OCI-LY1 (cell line): ENCODE results near the gene PIK3C2G.

ENCODE experiments used
- H2AFZ ChIP-seq: fragments of 200-600 bp; sonication (generic), shearing (Covaris generic); 2 replicates; pipeline ENCODE4 v1.6.0; 2014; ENCODE audit warnings: antibody characterized with exemption, mild to moderate bottlenecking, low read length
- H3F3A ChIP-seq: fragments of 200-600 bp; sonication (generic), shearing (Covaris generic); 2 replicates; pipeline ENCODE4 v1.6.0; 2014; ENCODE audit warnings: mild to moderate bottlenecking, antibody characterized with exemption, low read length, moderate library complexity; ENCODE audit not compliant: insufficient read depth
- H3K27ac ChIP-seq: fragments of 200-600 bp; sonication (generic); 2 replicates; pipeline ENCODE4 v1.5.1; 2014; ENCODE audit warnings: low read length, mixed run types, mild to moderate bottlenecking, low read depth; ENCODE audit not compliant: poor library complexity, severe bottlenecking
- H3K27me3 ChIP-seq: fragments of 200-600 bp; sonication (generic); 2 replicates; pipeline ENCODE4 v1.6.0; 2014; ENCODE audit warnings: antibody characterized with exemption, mild to moderate bottlenecking, low read length, moderate library complexity; ENCODE audit not compliant: insufficient read depth
- H3K36me3 ChIP-seq: fragments of 200-600 bp; sonication (generic); 2 replicates; pipeline ENCODE4 v1.6.1; 2014; ENCODE audit warnings: mild to moderate bottlenecking, antibody characterized with exemption, low read length, moderate library complexity, mixed read lengths; ENCODE audit not compliant: insufficient read depth
- H3K4me1 ChIP-seq: fragments of 200-600 bp; sonication (generic); 2 replicates; pipeline ENCODE4 v1.5.1; 2014; ENCODE audit warnings: mild to moderate bottlenecking, low read length, moderate library complexity; ENCODE audit not compliant: insufficient read depth, severe bottlenecking
- H3K4me2 ChIP-seq: fragments of 200-600 bp; sonication (generic), shearing (Covaris generic); 2 replicates; pipeline ENCODE4 v1.6.1; 2014; ENCODE audit warnings: low read length
- H3K4me3 ChIP-seq: fragments of 200-600 bp; sonication (generic); 2 replicates; pipeline ENCODE4 v1.5.1; 2014; ENCODE audit warnings: low read length, low read depth, mild to moderate bottlenecking, mixed read lengths; ENCODE audit not compliant: poor library complexity, severe bottlenecking
- H3K79me2 ChIP-seq: fragments of 200-600 bp; shearing (Covaris generic); 2 replicates; pipeline ENCODE4 v1.6.1; 2016; ENCODE audit warnings: mixed run types, low read length, mixed read lengths; ENCODE audit not compliant: insufficient read depth
- H3K9ac ChIP-seq: fragments of 200-600 bp; sonication (generic), shearing (Covaris generic); 2 replicates; pipeline ENCODE4 v1.6.1; 2014; ENCODE audit warnings: mild to moderate bottlenecking, low read length, mixed read lengths
- H3K9me2 ChIP-seq: fragments of 200-600 bp; sonication (generic), shearing (Covaris generic); 2 replicates; pipeline ENCODE4 v1.6.1; 2014; ENCODE audit warnings: low read depth, mild to moderate bottlenecking, low read length, mixed read lengths
- H3K9me3 ChIP-seq: fragments of 200-600 bp; shearing (Covaris generic); 2 replicates; pipeline ENCODE4 v1.6.1; 2014; ENCODE audit warnings: low read length, mixed read lengths
- H4K20me1 ChIP-seq: fragments of 200-600 bp; sonication (generic), shearing (Covaris generic); 2 replicates; pipeline ENCODE4 v1.6.0; 2016; ENCODE audit warnings: mild to moderate bottlenecking, low read length; ENCODE audit not compliant: insufficient read depth
- EZH2 ChIP-seq: fragments of 200-600 bp; sonication (generic), shearing (Covaris generic); IDR thresholded peaks from 2 replicates; pipeline ENCODE4 v1.8.0; 2017; ENCODE audit warnings: borderline replicate concordance, mixed run types, mild to moderate bottlenecking, antibody characterized with exemption, low read length, moderate library complexity, mixed read lengths
- TF ChIP-seq, protein P1 (sequence below): fragments of 200-600 bp; sonication (generic), shearing (Covaris generic); IDR thresholded peaks from 2 replicates; pipeline ENCODE4 v1.5.1; 2017; ENCODE audit warnings: mild to moderate bottlenecking, antibody characterized with exemption, low read length, moderate library complexity, mixed read lengths

The PIK3C2G gene

DNA sequence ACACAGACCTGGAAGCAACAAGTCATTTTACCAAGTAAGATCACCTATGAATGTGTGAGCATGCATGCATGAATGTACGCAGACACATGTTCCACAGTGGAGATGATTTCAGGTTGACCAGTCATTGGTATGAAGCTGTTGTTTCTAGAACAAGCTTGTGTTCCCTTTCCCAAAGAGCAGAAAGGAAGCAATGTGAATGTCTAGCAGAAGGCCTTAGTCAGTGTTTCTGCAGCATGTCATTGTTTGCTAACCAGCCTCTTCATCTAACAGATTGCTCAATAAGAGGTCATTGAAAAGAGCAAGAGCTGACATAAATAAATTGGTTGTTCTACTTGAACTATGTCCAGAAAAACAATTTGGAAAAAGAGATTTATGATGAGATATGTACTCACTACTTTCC is 285.1 kb downstream of the PIK3C2G start:
- H4K20me1 ChIP-seq = no peaks in the 10 kb centered on the region
- no peak overlapping the region for H3K4me2 ChIP-seq
- H2AFZ ChIP-seq = no peak overlapping the region
- H3K36me3 ChIP-seq = no peaks in the 10 kb centered on the region
- no peaks in the 10 kb centered on the region for H3K9me3 ChIP-seq
- no peak for TF ChIP-seq EZH2
- TF ChIP-seq, protein P1, sequence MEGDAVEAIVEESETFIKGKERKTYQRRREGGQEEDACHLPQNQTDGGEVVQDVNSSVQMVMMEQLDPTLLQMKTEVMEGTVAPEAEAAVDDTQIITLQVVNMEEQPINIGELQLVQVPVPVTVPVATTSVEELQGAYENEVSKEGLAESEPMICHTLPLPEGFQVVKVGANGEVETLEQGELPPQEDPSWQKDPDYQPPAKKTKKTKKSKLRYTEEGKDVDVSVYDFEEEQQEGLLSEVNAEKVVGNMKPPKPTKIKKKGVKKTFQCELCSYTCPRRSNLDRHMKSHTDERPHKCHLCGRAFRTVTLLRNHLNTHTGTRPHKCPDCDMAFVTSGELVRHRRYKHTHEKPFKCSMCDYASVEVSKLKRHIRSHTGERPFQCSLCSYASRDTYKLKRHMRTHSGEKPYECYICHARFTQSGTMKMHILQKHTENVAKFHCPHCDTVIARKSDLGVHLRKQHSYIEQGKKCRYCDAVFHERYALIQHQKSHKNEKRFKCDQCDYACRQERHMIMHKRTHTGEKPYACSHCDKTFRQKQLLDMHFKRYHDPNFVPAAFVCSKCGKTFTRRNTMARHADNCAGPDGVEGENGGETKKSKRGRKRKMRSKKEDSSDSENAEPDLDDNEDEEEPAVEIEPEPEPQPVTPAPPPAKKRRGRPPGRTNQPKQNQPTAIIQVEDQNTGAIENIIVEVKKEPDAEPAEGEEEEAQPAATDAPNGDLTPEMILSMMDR = no peak
- no peak overlapping the region for H3K27ac ChIP-seq
- no peaks in the 10 kb centered on the region for H3K9me2 ChIP-seq
- no peak overlapping the region for H3K4me3 ChIP-seq
- H3K4me1 ChIP-seq = no peaks in the 10 kb centered on the region
- H3K79me2 ChIP-seq = no peaks in the 10 kb centered on the region
- H3F3A ChIP-seq = no peaks in the 10 kb centered on the region
- H3K27me3 ChIP-seq = no peaks in the 10 kb centered on the region
- no peak overlapping the region for H3K9ac ChIP-seq

DNA sequence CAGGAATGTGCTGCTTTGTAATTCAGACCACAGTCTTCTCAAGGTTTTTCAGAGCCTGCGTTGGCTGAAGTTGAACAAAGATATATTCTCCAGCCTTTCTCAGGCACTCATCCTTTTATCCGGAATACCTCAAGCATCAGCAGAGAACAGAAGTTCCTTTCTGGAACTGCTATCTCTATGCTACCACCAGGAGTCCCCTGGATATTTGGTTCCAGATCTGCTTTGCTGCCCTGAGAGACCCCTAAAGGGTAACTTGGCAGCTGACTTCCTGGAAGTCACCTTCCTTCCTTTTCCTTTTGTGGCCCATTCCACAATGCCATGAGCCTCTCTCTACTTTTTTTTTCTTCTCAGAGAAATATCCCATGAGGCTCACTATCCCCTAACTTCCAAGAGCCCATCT is 288.3 kb downstream of the PIK3C2G start:
- Histone ChIP-seq H3K27me3 (no peaks in the 10 kb centered on the region), H3K9me3 (no peaks in the 10 kb centered on the region), H3K4me1 (no peaks in the 10 kb centered on the region), H3K79me2 (no peaks in the 10 kb centered on the region), H3F3A (no peaks in the 10 kb centered on the region), H4K20me1 (no peaks in the 10 kb centered on the region), H3K36me3 (no peaks in the 10 kb centered on the region), H3K4me2 (no peak overlapping the region), H3K27ac (no peak overlapping the region), H3K9ac (no peak overlapping the region), H3K4me3 (no peak overlapping the region), H3K9me2 (no peaks in the 10 kb centered on the region), H2AFZ (no peak overlapping the region)
- no peak for TF ChIP-seq EZH2
- TF ChIP-seq, protein P1 = no peak

DNA sequence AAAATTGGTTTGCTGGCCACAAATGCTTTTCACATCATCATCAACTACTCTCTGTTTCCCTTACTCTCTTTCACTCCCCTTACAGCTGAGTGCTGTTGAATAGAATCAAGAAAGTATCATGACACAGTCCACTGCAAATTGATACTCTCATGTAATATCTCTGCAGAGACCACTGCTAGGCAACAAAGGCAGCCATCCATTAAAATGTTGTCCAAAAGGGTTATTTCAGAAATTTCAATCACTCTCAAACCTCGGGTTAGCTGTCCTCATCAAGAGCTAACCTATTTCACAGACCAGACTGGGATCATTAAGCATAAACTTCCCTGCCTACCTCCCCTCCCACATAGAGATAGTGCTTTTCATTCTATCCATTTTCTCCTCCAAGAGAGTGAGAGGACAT is 289.8 kb downstream of the PIK3C2G start:
- Histone ChIP-seq H3K4me3 (no peak overlapping the region), H2AFZ (no peak overlapping the region), H3K9ac (no peak overlapping the region), H3K27me3 (no peaks in the 10 kb centered on the region), H3K79me2 (no peaks in the 10 kb centered on the region), H3K9me2 (no peaks in the 10 kb centered on the region), H4K20me1 (no peaks in the 10 kb centered on the region), H3K36me3 (no peaks in the 10 kb centered on the region), H3K9me3 (no peaks in the 10 kb centered on the region), H3K27ac (no peak overlapping the region), H3F3A (no peaks in the 10 kb centered on the region), H3K4me1 (no peaks in the 10 kb centered on the region), H3K4me2 (no peak overlapping the region)
- TF ChIP-seq, protein P1 = no peak
- TF ChIP-seq EZH2 = no peak
